Left ventricle myocardium superior (tissue), 1 donor: Measurements from ENCODE around the gene RAB37. TPM values are rescaled to one million over a fixed set of nuclear protein-coding genes. Genes with fewer than 3 reads are reported as not detected.

ENCODE experiments used
- ATAC-seq: fragments of 200-7000 bp; cut with Tn5 transposase; one replicate; pipeline ENCODE4 v1.9.1; 2020; ENCODE audit warnings: mild to moderate bottlenecking, moderate library complexity
- DNase-seq: peaks from one replicate; pipeline ENCODE4 v3.0.0-alpha.2; 2020
- intact Hi-C: fragments of 100-400 bp; cut with micrococcal nuclease; formaldehyde crosslinking; loops from one replicate; pipeline ENCODE4 v1.11.0; 2022
- total RNA-seq: library from RNA; stranded (reverse); fragmentation: NEBNext Ultra II Directional; extraction: Animal tissue kit (Norgen Biotek cat#: 25700); gene quantifications from one replicate; pipeline ENCODE4 v1.2.1, GENCODE V29; 2021
- donor health status: DM: no; HTN: yes; CAD: no; lungs with severe emphysema.

RAB37 gene
- total RNA-seq, 1 donor from 2014 or later, result 2.8 TPM

- intact Hi-C loops, result no loop called here
- ATAC-seq (no peak), DNase-seq (no peak)
Observed at GRCh38 chr17:74723891-74724290, 13.2 kb upstream of the RAB37 start.

GRCh38 chr17:74725111-74725510 is 11.9 kb upstream of the RAB37 start:
- ATAC-seq (no peak), DNase-seq (no peak)
- intact Hi-C loops, result no loop called here

GRCh38 chr17:74728033-74728701 is 8.9 kb upstream of the RAB37 start:
- ATAC-seq, result no peak
- no peak for DNase-seq
- intact Hi-C loops, result no loop called here

GRCh38 chr17:74728702-74729075 is 8.4 kb upstream of the RAB37 start:
- DNase-seq, result no peak
- intact Hi-C loops, result no loop called here
- ATAC-seq, result no peak

GRCh38 chr17:74729368-74729767 is 7.7 kb upstream of the RAB37 start:
- DNase-seq (no peak), ATAC-seq (no peak)
- intact Hi-C loops, result no loop called here

- DNase-seq (no peak), ATAC-seq (no peak)
- intact Hi-C loops, result no loop called here
Observed at GRCh38 chr17:74729866-74730265, 7.2 kb upstream of the RAB37 start.

- intact Hi-C loops, result no loop called here
- ATAC-seq, result no peak
Observed at GRCh38 chr17:74730491-74731346, 6.3 kb upstream of the RAB37 start.

GRCh38 chr17:74731347-74731605 is 5.8 kb upstream of the RAB37 start:
- DNase-seq, result no peak
- ATAC-seq, result no peak
- intact Hi-C loops, result no loop called here

More at GRCh38 chr17:74730491-74731346, 6.3 kb upstream of the RAB37 start:
- no peak for DNase-seq

GRCh38 chr17:74732042-74732867 is 4.8 kb upstream of the RAB37 start:
- intact Hi-C loops, result no loop called here
- no peak for ATAC-seq
- no peak for DNase-seq

GRCh38 chr17:74733365-74734122 is 3.5 kb upstream of the RAB37 start:
- no peak for DNase-seq
- no peak for ATAC-seq
- intact Hi-C loops, result no loop called here

GRCh38 chr17:74734256-74734655 is 2.8 kb upstream of the RAB37 start:
- ATAC-seq (no peak), DNase-seq (no peak)
- intact Hi-C loops, result no loop called here

- peak; percentile 18 for ATAC-seq
Observed at GRCh38 chr17:74737299-74738050, 419 bp downstream of the RAB37 start.

GRCh38 chr17:74738051-74738996 is 1.3 kb downstream of the RAB37 start:
- peak; percentile 62 for DNase-seq
- intact Hi-C loops, result no loop called here
- peak; percentile 40 for ATAC-seq

More at GRCh38 chr17:74737299-74738050, 419 bp downstream of the RAB37 start:
- DNase-seq, result no peak
- intact Hi-C loops, result no loop called here

- intact Hi-C loops, result no loop called here
- ATAC-seq, result no peak
- DNase-seq, result no peak
Observed at GRCh38 chr17:74739227-74739831, 2.3 kb downstream of the RAB37 start.

GRCh38 chr17:74740173-74740572 is 3.1 kb downstream of the RAB37 start:
- DNase-seq (no peak), ATAC-seq (no peak)
- intact Hi-C loops, result no loop called here

GRCh38 chr17:74740641-74741387 is 3.8 kb downstream of the RAB37 start:
- ATAC-seq (no peak), DNase-seq (no peak)
- intact Hi-C loops, result no loop called here

- DNase-seq (no peak), ATAC-seq (no peak)
- intact Hi-C loops, result no loop called here
Observed at GRCh38 chr17:74742153-74742515, 5.1 kb downstream of the RAB37 start.
